GM19397 (cell line): ENCODE results near the gene ETS2.
"Not testable (repeated sequence)": the region's sequence is repeated elsewhere in the genome, so short reads cannot be mapped to it uniquely, and the experiment has no call there.

Experiments used
- ATAC-seq: cut with Tn5 transposase; IDR thresholded peaks from one replicate; pipeline ENCODE4 v1.9.1; 2021; ENCODE audit warnings: mild to moderate bottlenecking, moderate library complexity; ENCODE audit not compliant: unreplicated experiment

The ETS2 gene

GRCh38 chr21:38834725-38835124, 29.0 kb downstream of the ETS2 start:
- no peak for ATAC-seq

- no peak for ATAC-seq
Measured at GRCh38 chr21:38837806-38838461, 32.2 kb downstream of the ETS2 start.

DNA sequence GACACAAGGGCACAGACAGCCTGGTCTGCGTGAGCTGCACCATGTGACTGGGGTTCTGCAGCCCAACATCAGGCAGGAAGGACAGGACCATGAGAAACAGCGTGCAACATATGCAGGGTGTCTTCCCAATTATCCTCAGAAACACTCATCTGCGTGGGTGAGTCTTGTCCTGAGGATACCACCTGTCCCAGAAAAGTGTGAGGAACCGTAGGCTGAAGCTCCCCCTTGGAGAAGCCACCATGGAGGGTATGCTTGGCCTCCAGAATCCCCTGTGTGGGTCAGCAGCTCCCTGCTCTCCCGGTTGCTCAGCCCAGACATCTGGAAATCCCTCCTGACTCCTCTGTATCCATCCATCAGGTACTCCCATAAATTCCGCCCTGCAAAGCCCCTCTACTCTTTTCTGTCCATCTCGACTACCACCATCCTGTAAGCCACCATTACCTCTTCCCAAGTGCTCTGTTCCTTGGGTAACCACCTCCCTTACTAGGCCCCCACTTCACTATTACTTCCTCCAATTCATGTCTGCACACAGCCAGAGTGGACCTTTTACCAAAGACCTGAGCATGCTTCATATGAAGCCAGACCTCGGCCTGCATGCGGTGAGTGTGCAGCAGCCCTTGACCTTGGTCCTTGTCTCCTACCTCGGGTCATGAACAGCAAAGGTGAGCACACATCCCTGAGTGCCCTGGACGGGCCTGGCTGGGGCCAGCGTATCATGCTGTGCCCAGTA, 33.0 kb downstream of the ETS2 start:
- ATAC-seq, result no peak

DNA sequence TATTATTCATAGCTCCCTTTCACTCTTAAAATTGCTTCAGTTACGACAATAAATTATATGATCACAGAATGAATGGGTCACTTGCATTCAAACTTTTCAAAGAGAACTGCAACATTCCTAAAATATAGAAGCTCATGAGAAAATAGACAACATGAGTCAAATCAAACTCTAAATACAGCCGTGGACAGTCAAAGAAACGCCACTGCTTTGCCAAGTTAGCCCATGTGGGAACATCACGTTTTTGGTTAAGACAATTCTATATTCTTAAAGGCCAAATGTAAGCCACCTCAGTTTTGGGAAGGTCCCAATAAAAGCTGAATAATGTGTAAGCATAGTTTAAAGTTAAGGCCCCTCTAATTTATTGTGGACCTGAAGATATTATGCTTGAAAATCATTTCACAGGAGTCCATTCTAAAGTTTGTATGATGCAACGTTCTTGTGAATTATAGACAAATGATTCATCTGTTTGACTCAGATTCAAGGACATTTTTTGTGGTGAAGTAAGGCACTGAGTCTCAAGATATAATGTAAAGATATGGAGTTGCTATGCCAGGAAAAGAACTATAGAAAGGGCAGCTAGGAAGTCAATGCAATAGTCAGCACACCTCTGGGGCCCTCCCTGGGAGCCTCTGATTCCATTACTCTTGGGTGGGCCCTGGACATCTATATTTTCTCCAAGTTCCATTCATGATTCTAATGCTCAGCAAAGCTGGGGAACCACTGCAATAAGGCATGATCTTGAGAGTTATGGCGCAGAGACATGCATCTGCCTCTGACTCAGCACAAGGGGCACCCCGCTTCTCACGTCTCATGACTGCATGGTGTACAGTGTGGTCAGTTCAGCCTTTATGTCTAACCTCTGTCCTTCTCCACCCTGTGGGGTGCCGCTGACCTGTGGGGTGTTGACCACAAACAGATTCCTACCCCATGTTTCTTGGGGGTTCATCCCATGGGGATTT, 33.9 kb downstream of the ETS2 start:
- ATAC-seq, result no peak

DNA sequence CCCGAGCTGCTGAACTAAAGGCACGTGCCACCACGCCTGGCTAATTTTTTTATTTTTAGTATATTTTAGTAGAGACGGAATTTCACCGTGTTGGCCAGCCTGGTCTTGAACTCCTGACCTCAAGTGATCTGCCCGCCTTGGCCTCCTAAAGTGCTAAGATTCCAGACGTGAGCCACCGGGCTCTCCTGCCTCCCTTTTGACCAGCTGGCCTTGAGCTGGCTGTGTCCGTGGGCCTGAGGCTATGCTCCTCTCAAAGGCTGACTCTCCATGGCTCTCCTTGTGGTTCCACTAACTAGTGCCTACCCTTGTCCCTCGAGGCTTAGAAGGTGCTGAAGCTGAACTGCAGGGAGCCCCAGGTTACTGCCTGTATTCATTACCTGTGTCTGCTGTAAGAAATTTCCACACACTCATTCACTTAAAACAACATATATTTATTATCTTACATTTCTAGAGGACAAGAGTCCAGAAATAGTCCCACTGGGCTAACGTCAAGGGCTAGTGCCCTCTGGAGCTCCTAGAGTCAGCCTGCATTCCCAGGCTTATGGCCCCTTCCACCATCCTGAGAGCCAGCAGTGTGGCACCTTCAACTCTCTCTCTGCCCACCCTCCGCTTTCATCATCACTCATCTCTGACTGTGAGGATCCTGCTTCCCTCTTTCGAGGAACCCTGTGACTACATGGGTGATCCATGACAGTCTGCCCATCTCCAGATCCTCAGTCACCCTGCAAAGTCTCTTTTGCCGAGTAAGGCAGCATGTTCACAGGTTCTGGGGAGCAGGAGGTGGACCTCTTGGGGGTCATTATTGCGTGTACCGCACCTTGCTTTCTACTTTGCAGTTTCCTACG, 34.9 kb downstream of the ETS2 start:
- ATAC-seq, result no peak

DNA sequence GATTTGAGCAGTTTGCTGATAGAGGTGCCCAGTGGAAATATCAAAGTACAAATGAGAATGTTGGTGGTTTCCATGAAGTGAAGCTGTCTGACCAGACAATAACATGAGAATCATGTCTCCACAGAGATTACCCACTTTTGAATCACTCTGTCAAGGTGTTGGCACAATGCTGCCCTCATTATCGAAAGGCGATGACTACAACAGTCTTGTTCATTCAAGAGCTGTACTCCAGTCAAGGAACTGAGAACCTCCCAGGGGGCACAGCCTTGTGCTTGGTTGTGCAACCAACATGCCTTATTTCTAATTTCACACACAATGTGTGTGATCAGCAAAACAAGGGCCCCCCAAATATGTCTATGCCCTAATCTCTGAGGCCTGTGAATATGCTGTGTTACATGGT, 35.7 kb downstream of the ETS2 start:
- no peak for ATAC-seq

DNA sequence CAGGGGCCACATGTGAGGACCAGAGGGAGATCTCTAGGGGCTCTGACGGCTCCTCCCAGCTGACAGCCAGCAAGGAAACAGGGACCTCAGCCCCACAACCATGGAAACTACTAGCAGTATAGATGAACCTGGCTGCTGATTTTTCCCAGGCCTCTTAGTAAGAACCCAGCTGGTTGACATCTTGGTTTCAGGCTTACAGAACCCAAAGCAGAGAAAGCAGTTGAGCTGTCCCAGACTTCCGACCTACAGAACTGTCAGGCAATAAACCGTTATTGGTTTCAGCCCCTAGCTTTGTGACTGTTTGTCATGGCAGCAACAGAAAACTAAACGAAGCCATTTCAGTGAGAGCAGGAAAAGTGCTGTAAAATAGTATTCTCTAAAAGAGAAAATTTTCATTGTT, 36.4 kb downstream of the ETS2 start:
- no peak for ATAC-seq

GRCh38 chr21:38843379-38843778, 37.6 kb downstream of the ETS2 start:
- no peak for ATAC-seq

GRCh38 chr21:38843806-38844503, 38.2 kb downstream of the ETS2 start:
- ATAC-seq, result no peak

DNA sequence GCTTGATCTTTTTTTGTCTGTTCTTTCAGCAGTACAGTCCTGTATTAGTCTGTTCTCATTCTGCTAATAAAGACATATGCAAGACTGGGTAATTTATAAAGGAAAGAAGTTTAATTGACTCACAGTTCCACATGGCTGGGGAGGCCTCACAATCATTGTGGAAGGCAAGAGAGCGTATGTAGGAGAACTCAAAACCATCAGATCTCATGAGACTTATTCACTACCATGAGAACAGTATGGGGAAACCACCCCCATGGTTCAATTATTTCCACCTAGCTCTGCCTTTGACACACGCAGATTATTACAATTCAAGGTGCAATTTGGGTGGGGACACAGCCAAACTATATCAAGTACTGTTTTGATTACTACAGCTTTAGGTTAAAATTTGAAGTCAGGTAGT, 39.6 kb downstream of the ETS2 start:
- not testable (repeated sequence) for ATAC-seq

GRCh38 chr21:38847556-38847955, 41.8 kb downstream of the ETS2 start:
- ATAC-seq, result no peak

GRCh38 chr21:38848187-38848609, 42.5 kb downstream of the ETS2 start:
- ATAC-seq, result no peak

DNA sequence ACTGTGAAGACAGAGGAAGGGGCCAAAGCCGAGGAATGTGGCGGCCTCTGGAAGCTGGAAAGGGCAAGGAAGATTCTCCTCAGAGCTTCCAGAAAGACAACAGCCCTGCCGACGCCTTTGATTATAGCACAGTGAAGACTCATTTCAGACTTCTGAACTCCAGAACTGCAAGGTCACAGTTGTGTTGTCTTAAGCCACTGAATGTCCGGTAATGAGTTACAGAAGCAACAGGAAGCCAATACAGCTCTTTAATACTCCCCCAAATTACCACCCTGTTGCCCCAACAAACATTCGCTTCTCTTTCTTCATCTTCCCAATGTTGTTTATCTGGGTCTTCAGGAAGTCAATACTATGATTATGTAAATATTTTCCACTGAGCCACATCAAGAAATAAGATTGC, 44.0 kb downstream of the ETS2 start:
- no peak for ATAC-seq

DNA sequence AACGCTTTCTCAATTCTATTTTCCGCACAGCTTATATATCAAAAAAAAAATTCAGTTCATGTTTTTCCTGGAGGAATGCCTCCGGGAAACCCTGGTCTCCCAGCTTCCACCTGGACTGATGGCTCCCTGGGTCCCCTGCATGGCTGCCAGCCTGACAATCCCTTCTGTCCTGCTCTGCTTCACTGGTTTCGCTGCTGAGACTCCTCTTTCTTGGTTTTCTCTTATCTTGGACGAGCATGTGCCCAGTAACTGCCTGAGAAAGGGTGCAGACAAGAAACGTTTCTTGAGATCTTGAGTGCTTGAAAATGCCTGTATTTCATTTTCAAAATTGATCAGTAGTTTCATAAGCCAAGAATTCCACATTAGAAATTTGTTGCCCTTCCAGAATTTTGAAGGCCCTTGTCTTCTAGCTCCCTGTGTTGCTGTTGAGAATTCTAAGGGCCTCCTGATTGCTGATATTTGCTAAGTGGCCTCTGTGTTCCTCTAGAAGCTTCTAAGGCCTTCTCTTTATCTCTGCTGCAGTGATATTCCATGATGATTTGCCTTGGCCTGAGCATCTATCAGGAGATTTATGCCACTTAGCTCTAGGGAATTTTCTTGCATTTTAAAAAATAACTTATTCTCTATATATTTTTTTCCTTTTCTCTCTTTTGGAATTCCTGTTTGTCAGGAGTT, 44.7 kb downstream of the ETS2 start:
- no peak for ATAC-seq

DNA sequence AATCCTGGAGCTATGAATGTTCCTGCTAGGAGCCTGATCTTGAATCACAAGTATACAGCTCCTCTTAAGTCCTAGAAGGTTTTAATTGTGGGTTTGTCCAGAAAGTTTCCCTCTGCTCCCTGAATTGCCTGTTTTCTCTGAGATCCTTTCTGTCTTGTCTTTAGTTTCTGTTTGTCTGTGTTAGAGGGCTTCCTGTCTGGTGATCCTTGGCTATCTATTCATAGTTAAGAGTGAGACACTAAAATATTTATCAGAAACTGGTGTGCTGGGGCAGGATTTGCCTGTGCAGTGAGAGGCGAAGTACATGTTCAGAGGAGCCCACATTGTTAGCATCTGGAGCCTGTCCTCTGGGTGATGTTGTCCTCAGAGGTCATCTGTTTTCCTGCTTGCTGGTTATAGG, 45.4 kb downstream of the ETS2 start:
- no peak for ATAC-seq

- no peak for ATAC-seq
Measured at GRCh38 chr21:38852278-38852677, 46.5 kb downstream of the ETS2 start.

GRCh38 chr21:38852708-38853107, 47.0 kb downstream of the ETS2 start:
- no peak for ATAC-seq

DNA sequence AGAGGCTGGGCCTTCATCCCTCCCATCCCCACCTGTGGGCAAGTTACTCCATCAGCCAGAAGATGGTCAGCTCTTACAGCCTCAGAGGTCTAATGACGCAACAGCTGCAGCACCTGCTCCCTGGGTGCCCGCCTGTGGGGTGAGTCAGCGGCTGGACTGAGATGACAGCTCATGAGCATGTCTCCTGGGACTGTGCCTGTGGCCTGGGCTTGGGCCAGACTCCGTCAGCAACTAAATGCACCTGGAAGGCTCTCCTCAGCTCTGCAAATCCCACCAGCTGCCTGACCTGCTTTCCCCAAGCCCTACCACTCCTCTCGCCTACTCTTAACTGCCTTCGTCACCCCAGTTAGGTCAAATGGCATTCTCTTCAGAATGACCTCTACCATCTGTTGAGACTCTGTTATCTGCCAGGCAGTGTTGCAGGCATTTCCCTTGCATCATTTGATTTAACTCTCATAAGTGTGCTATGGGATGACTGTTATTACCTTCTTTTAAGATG, 47.7 kb downstream of the ETS2 start:
- ATAC-seq, result peak; percentile 85

- ATAC-seq, result no peak
Measured at GRCh38 chr21:38857152-38857825, 51.6 kb downstream of the ETS2 start.
